ENCODE results near the gene OR9Q1.
"Not testable (repeated sequence)": the region's sequence is repeated elsewhere in the genome, so short reads cannot be mapped to it uniquely, and the experiment has no call there.

The OR9Q1 gene

GRCh38 chr11:57999523-57999922, 24.2 kb upstream of the OR9Q1 start:
- not testable (repeated sequence) for H3K79me2 ChIP-seq (ENCODE audit: control insufficient read depth, insufficient read depth, low read length, unreplicated experiment); H3K4me3 ChIP-seq (ENCODE audit: low read depth, low read length); H2AFZ ChIP-seq (ENCODE audit: low read length, unreplicated experiment); H3K27ac ChIP-seq (ENCODE audit: low read depth, low read length); H3K4me1 ChIP-seq (ENCODE audit: control insufficient read depth, insufficient read depth, low read length, unreplicated experiment); H3K27me3 ChIP-seq (ENCODE audit: insufficient read depth, low read length); H3K36me3 ChIP-seq (ENCODE audit: insufficient read depth, low read length)

DNA sequence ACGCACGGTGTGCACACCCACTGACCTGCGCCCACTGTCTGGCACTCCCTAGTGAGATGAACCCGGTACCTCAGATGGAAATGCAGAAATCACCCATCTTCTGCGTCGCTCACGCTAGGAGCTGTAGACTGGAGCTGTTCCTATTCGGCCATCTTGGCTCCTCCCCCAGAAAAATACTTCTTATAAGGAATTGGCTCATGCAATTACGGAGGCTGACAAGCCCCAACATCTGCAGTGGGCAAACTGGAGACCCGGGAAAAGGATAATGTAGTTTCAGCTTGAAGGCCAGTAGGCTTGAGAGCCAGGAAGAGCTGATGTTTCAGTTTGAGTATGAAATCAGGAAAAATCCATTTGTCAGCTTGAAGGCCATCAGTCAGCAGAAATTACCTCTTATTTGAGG, 23.7 kb upstream of the OR9Q1 start:
- H3K27me3 ChIP-seq (ENCODE audit: insufficient read depth, low read length); H3K36me3 ChIP-seq (ENCODE audit: insufficient read depth, low read length); H3K4me1 ChIP-seq (ENCODE audit: control insufficient read depth, insufficient read depth, low read length, unreplicated experiment); H3K79me2 ChIP-seq (ENCODE audit: control insufficient read depth, insufficient read depth, low read length, unreplicated experiment); H2AFZ ChIP-seq (ENCODE audit: low read length, unreplicated experiment); H3K27ac ChIP-seq (ENCODE audit: low read depth, low read length); H3K4me3 ChIP-seq (ENCODE audit: low read depth, low read length): not testable (repeated sequence)

DNA sequence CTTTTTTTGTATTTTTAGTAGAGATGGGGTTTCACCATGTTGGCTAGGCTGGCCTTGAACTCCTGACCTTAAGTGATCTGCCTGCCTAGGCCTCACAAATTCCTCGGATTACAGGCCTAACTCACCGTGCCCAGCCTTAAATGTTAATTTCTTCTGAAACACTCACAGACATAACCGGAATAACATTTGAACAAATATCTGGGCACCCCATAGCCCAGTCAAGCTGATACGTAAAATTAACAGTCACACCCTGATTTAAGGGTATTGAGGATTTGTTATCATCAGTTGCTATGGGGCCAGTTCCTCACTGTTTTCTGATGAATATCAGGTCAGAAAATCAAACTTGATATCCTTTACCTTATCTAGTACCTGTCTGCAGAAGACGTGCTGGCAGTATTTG, 23.0 kb upstream of the OR9Q1 start:
- Histone ChIP-seq H3K36me3 (ENCODE audit: insufficient read depth, low read length) (no peaks in the 10 kb centered on the region), H2AFZ (ENCODE audit: low read length, unreplicated experiment) (no peak overlapping the region), H3K79me2 (ENCODE audit: control insufficient read depth, insufficient read depth, low read length, unreplicated experiment) (no peaks in the 10 kb centered on the region), H3K4me1 (ENCODE audit: control insufficient read depth, insufficient read depth, low read length, unreplicated experiment) (no peaks in the 10 kb centered on the region), H3K4me3 (ENCODE audit: low read depth, low read length) (no peak overlapping the region), H3K27ac (ENCODE audit: low read depth, low read length) (no peak overlapping the region), H3K27me3 (ENCODE audit: insufficient read depth, low read length) (no peaks in the 10 kb centered on the region)

DNA sequence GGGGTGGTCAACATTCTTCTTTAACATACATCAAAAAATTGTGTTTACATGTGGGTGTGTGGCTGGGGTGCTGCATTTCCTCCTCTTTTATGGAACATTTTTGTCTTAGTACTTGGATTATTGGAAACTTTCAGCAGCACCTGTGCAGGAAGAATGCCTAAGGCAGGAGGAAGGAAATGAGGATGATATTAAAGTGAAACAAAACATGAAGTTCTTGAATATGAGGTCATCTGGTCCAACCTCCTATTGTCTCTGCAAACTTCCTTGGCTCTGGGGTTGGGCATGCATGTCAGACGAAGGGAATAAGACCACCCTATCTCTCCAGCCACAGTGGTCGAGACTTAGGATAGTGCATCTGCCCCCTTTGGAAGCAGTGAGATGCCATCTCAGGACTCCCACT, 20.6 kb upstream of the OR9Q1 start:
- Histone ChIP-seq H3K4me3 (ENCODE audit: low read depth, low read length) (no peak overlapping the region), H3K4me1 (ENCODE audit: control insufficient read depth, insufficient read depth, low read length, unreplicated experiment) (no peaks in the 10 kb centered on the region), H3K27me3 (ENCODE audit: insufficient read depth, low read length) (no peaks in the 10 kb centered on the region), H3K79me2 (ENCODE audit: control insufficient read depth, insufficient read depth, low read length, unreplicated experiment) (no peaks in the 10 kb centered on the region), H3K36me3 (ENCODE audit: insufficient read depth, low read length) (no peaks in the 10 kb centered on the region), H2AFZ (ENCODE audit: low read length, unreplicated experiment) (no peak overlapping the region), H3K27ac (ENCODE audit: low read depth, low read length) (no peak overlapping the region)

DNA sequence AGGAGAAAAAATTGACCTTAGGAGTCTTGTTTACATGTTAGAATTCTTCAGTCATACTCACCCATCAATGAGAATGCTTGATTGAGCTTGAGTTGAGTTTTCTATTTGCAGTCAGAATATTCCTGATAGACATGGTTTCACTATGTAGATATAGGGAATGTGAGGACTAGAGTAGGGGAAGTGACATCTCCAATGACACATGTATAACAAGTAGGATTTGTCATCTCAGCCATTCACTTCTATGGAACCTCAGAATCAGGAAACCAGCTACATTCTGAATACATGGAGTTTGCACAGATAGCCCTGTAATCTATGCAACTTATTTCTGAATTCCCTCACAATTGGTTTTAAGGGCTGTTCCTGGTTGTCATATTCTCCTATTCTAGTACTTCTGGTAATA, 20.1 kb upstream of the OR9Q1 start:
- Histone ChIP-seq H3K27me3 (ENCODE audit: insufficient read depth, low read length) (no peaks in the 10 kb centered on the region), H3K4me3 (ENCODE audit: low read depth, low read length) (no peak overlapping the region), H3K79me2 (ENCODE audit: control insufficient read depth, insufficient read depth, low read length, unreplicated experiment) (no peaks in the 10 kb centered on the region), H3K4me1 (ENCODE audit: control insufficient read depth, insufficient read depth, low read length, unreplicated experiment) (no peaks in the 10 kb centered on the region), H2AFZ (ENCODE audit: low read length, unreplicated experiment) (no peak overlapping the region), H3K27ac (ENCODE audit: low read depth, low read length) (no peak overlapping the region), H3K36me3 (ENCODE audit: insufficient read depth, low read length) (no peaks in the 10 kb centered on the region)

DNA sequence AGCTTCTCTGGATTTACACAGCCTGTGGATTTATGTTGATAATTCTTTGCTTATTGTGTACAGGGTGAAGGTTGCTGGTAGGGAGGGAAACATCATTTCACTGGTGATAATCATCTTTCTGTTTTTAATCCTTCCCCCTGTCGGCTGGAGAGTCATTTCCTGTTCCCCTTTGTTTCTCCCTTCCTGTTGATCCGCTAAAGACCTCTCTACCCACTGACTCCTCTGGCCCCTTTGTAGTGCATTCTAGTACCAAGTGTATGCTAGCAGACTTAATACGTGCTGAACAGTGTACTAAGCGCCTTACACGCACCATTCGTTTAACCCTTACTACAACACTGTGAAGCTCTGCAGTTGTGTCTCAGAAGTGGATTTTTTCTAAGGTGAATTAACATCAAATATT, 19.0 kb upstream of the OR9Q1 start:
- Histone ChIP-seq H3K36me3 (ENCODE audit: insufficient read depth, low read length) (no peaks in the 10 kb centered on the region), H2AFZ (ENCODE audit: low read length, unreplicated experiment) (no peak overlapping the region)

DNA sequence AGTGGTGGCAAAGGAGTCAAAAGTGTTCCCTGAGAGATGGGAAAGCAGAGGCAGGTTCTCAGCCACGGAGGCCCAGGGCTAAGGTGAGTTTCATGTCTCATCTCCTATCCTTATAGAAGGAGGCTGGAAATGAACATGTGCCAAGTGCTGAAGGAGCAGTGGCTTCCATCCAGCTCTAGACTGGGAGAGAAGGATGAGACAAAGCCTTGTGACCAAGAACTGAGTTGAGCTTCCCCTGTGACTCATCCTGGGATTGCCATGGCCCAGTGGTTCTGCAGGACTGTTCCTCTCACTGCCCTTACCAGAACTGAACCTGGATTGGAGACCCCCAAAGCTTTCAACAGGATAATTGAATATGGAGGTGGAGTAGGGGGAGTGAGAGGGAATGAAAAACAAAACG, 16.7 kb upstream of the OR9Q1 start:
- H2AFZ ChIP-seq (ENCODE audit: low read length, unreplicated experiment), result no peak overlapping the region
- no peaks in the 10 kb centered on the region for H3K4me1 ChIP-seq (ENCODE audit: control insufficient read depth, insufficient read depth, low read length, unreplicated experiment)
- H3K27me3 ChIP-seq (ENCODE audit: insufficient read depth, low read length), result no peaks in the 10 kb centered on the region
- no peak overlapping the region for H3K27ac ChIP-seq (ENCODE audit: low read depth, low read length)
- H3K4me3 ChIP-seq (ENCODE audit: low read depth, low read length), result no peak overlapping the region
- H3K36me3 ChIP-seq (ENCODE audit: insufficient read depth, low read length), result no peaks in the 10 kb centered on the region
- no peaks in the 10 kb centered on the region for H3K79me2 ChIP-seq (ENCODE audit: control insufficient read depth, insufficient read depth, low read length, unreplicated experiment)

More for the DNA sequence above, 19.0 kb upstream of the OR9Q1 start:
- Histone ChIP-seq H3K27me3 (ENCODE audit: insufficient read depth, low read length) (no peaks in the 10 kb centered on the region), H3K4me1 (ENCODE audit: control insufficient read depth, insufficient read depth, low read length, unreplicated experiment) (no peaks in the 10 kb centered on the region), H3K79me2 (ENCODE audit: control insufficient read depth, insufficient read depth, low read length, unreplicated experiment) (no peaks in the 10 kb centered on the region), H3K4me3 (ENCODE audit: low read depth, low read length) (no peak overlapping the region), H3K27ac (ENCODE audit: low read depth, low read length) (no peak overlapping the region)

- H3K27me3 ChIP-seq (ENCODE audit: insufficient read depth, low read length), result no peaks in the 10 kb centered on the region
- H3K4me1 ChIP-seq (ENCODE audit: control insufficient read depth, insufficient read depth, low read length, unreplicated experiment), result no peaks in the 10 kb centered on the region
- no peaks in the 10 kb centered on the region for H3K79me2 ChIP-seq (ENCODE audit: control insufficient read depth, insufficient read depth, low read length, unreplicated experiment)
- no peak overlapping the region for H3K4me3 ChIP-seq (ENCODE audit: low read depth, low read length)
- no peak overlapping the region for H3K27ac ChIP-seq (ENCODE audit: low read depth, low read length)
- no peak overlapping the region for H2AFZ ChIP-seq (ENCODE audit: low read length, unreplicated experiment)
- H3K36me3 ChIP-seq (ENCODE audit: insufficient read depth, low read length), result no peaks in the 10 kb centered on the region
Observed at GRCh38 chr11:58011771-58012170, 11.9 kb upstream of the OR9Q1 start.

DNA sequence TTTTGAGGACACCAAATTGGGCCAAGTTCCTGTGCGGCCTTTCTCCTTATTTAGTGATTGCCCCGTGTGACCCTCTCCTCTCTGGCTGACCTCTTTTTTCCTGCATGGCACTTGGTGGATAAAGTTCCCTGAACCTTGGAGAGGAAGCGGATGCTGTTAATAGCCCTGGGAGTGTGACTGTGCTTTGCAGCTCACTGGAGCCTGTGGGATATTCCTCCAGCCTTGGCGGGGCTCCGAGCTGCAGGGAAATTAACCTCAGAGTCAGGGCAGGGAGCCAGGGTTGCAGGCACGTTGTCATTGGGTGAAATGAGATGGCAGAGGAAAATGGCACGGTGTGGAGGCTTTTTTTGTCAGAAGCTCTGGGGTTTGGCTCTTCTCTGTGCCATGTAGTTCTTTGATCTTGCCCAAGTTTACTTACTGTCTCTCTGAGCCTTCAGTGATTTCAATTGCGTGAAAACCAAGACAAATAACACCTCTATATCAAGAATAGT, 965 bp downstream of the OR9Q1 start:
- no peaks in the 10 kb centered on the region for H3K36me3 ChIP-seq (ENCODE audit: insufficient read depth, low read length)
- H2AFZ ChIP-seq (ENCODE audit: low read length, unreplicated experiment), result no peak overlapping the region
- H3K27me3 ChIP-seq (ENCODE audit: insufficient read depth, low read length), result no peaks in the 10 kb centered on the region

DNA sequence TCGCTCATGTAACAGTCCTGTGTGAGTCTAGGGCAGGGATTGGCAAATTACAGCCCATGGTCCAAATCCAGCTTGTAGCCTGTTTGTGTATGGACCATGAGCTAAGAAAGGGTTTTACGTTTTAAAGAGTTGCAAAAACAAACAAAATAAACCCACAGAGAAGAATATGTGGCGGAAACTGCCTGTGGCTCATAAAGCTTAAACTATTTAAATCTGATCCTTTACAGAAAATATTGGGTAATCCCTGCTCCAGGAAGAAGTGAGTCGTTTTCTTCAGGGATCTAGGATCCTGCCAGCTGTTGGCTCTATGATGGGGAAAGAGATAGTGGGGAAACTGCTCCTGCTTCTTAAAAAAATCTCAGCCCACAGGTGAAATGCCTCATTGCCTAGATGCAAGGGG, 3.7 kb downstream of the OR9Q1 start:
- Histone ChIP-seq H3K79me2 (ENCODE audit: control insufficient read depth, insufficient read depth, low read length, unreplicated experiment) (no peaks in the 10 kb centered on the region), H3K4me1 (ENCODE audit: control insufficient read depth, insufficient read depth, low read length, unreplicated experiment) (no peaks in the 10 kb centered on the region), H3K27ac (ENCODE audit: low read depth, low read length) (no peak overlapping the region), H3K4me3 (ENCODE audit: low read depth, low read length) (no peak overlapping the region), H3K36me3 (ENCODE audit: insufficient read depth, low read length) (no peaks in the 10 kb centered on the region), H3K27me3 (ENCODE audit: insufficient read depth, low read length) (no peaks in the 10 kb centered on the region), H2AFZ (ENCODE audit: low read length, unreplicated experiment) (no peak overlapping the region)

More for the DNA sequence above, 965 bp downstream of the OR9Q1 start:
- H3K4me1 ChIP-seq (ENCODE audit: control insufficient read depth, insufficient read depth, low read length, unreplicated experiment), result no peaks in the 10 kb centered on the region
- no peak overlapping the region for H3K4me3 ChIP-seq (ENCODE audit: low read depth, low read length)
- no peak overlapping the region for H3K27ac ChIP-seq (ENCODE audit: low read depth, low read length)
- H3K79me2 ChIP-seq (ENCODE audit: control insufficient read depth, insufficient read depth, low read length, unreplicated experiment), result no peaks in the 10 kb centered on the region

GRCh38 chr11:58028687-58029411, 5.2 kb downstream of the OR9Q1 start:
- H3K36me3 ChIP-seq (ENCODE audit: insufficient read depth, low read length), result no peaks in the 10 kb centered on the region
- H3K4me1 ChIP-seq (ENCODE audit: control insufficient read depth, insufficient read depth, low read length, unreplicated experiment), result no peaks in the 10 kb centered on the region
- H3K79me2 ChIP-seq (ENCODE audit: control insufficient read depth, insufficient read depth, low read length, unreplicated experiment), result no peaks in the 10 kb centered on the region
- no peak overlapping the region for H2AFZ ChIP-seq (ENCODE audit: low read length, unreplicated experiment)
- no peak overlapping the region for H3K27ac ChIP-seq (ENCODE audit: low read depth, low read length)
- no peaks in the 10 kb centered on the region for H3K27me3 ChIP-seq (ENCODE audit: insufficient read depth, low read length)
- no peak overlapping the region for H3K4me3 ChIP-seq (ENCODE audit: low read depth, low read length)

Measured in ACC112 (cell line).